MCF 10A (cell line): ENCODE measurements around the gene ADAMTS10. TPM values are rescaled to one million over a fixed set of nuclear protein-coding genes. Genes with fewer than 3 reads are reported as not detected.
"Not testable (repeated sequence)": the region's sequence is repeated elsewhere in the genome, so short reads cannot be mapped to it uniquely, and the experiment has no call there.

ENCODE experiments used
- BruUV-seq: library from RNA; stranded (reverse); fragments of 400-500 nt; replicated peaks from 2 replicates; lab custom pipeline; 2021; lab: Mats Ljungman, UMichigan
- CTCF ChIA-PET: fragments of 300-600 bp; sonication (Branson Sonifier 250); formaldehyde crosslinking; extraction: SDS; loops from one replicate; lab custom pipeline; 2021; ENCODE audit warnings: antibody characterized with exemption, inconsistent platforms; lab: Yijun Ruan, JAX
- POLR2A ChIA-PET: fragments of 300-600, 350-650 bp; sonication (Branson Sonifier 250); formaldehyde crosslinking; extraction: SDS; loops from one replicate; lab custom pipeline; 2020; ENCODE audit warnings: antibody characterized with exemption, inconsistent platforms; lab: Yijun Ruan, JAX
- DNase-seq: peaks from one replicate; pipeline ENCODE4 v3.0.0-alpha.2; 2018; ENCODE audit not compliant: unreplicated experiment
- H3K27ac Mint-ChIP-seq: one replicate; pipeline ENCODE4 v1.8.0; 2022; ENCODE audit warnings: mild to moderate bottlenecking, low read depth, mixed read lengths; ENCODE audit not compliant: unreplicated experiment
- H3K27me3 Mint-ChIP-seq: one replicate; pipeline ENCODE4 v1.8.0; 2022; ENCODE audit warnings: mixed read lengths; ENCODE audit not compliant: insufficient read depth, unreplicated experiment
- H3K36me3 Mint-ChIP-seq: one replicate; pipeline ENCODE4 v1.8.0; 2022; ENCODE audit warnings: mild to moderate bottlenecking, moderate library complexity, mixed read lengths; ENCODE audit not compliant: insufficient read depth, unreplicated experiment
- H3K4me1 Mint-ChIP-seq: one replicate; pipeline ENCODE4 v1.8.0; 2022; ENCODE audit warnings: mixed read lengths; ENCODE audit not compliant: insufficient read depth, unreplicated experiment
- H3K4me3 Mint-ChIP-seq: one replicate; pipeline ENCODE4 v1.8.0; 2022; ENCODE audit warnings: mild to moderate bottlenecking, moderate library complexity, mixed read lengths; ENCODE audit not compliant: unreplicated experiment
- H3K9me3 Mint-ChIP-seq: one replicate; pipeline ENCODE4 v1.8.0; 2022; ENCODE audit warnings: mixed read lengths; ENCODE audit not compliant: unreplicated experiment
- intact Hi-C: fragments of 100-400 bp; cut with micrococcal nuclease; formaldehyde crosslinking; loops from 2 replicates; pipeline ENCODE4 v1.14.1; 2022
- total RNA-seq: library from RNA; stranded (reverse); gene quantifications from 2 replicates; pipeline ENCODE4 v1.2.3, GENCODE V29; 2022
- TF ChIP-seq, protein P1 (sequence below): fragments of 200-600 bp; IDR thresholded peaks from one replicate; pipeline ENCODE4 v1.8.0; 2022; ENCODE audit warnings: antibody characterized with exemption, mild to moderate bottlenecking; ENCODE audit not compliant: unreplicated experiment

ADAMTS10 gene
- total RNA-seq, 1 experiment from 2014 or later: not detected

DNA sequence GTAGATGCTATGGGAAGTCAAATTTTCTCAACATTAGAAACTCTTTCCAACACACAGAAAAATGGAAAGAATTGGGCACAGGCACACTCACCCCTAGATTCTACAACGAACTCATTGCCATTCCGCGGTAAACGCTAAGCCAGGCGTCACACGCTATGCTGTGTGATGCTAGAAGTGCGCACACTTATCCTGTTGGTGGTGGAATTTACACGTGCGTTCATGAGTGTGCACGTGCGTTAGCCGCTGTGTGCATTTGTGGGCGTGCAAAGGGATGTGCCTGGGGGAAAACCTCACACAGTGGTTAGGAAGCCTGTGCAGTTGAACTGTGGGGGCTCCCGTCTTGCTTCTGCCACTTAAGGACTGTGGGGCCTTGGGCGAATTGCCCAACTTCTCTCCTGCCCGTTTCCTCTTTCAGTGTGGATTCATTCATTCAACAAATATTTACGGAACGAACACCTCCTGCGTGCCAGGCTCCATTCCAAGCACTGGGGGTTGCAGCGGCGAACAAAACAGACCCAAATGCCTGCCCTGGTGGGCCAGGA is 27.6 kb upstream of the ADAMTS10 start:
- ChIA-PET POLR2A (no interaction called here), CTCF (interaction anchor here (0.6 kb wide), 1 partner anchor 193 kb away, joined by 3 read pairs; no protein-coding TSS in a partner anchor)
- peak; percentile 27 for DNase-seq
- no TSS peak for BruUV-seq
- TF ChIP-seq, protein P1, sequence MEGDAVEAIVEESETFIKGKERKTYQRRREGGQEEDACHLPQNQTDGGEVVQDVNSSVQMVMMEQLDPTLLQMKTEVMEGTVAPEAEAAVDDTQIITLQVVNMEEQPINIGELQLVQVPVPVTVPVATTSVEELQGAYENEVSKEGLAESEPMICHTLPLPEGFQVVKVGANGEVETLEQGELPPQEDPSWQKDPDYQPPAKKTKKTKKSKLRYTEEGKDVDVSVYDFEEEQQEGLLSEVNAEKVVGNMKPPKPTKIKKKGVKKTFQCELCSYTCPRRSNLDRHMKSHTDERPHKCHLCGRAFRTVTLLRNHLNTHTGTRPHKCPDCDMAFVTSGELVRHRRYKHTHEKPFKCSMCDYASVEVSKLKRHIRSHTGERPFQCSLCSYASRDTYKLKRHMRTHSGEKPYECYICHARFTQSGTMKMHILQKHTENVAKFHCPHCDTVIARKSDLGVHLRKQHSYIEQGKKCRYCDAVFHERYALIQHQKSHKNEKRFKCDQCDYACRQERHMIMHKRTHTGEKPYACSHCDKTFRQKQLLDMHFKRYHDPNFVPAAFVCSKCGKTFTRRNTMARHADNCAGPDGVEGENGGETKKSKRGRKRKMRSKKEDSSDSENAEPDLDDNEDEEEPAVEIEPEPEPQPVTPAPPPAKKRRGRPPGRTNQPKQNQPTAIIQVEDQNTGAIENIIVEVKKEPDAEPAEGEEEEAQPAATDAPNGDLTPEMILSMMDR: no peak
- intact Hi-C loops: no loop called here
- Mint-ChIP-seq H3K4me3 (no peak overlapping the region), H3K36me3 (no peaks in the 10 kb centered on the region), H3K9me3 (no peaks in the 10 kb centered on the region), H3K27ac (no peak overlapping the region), H3K27me3 (no peaks in the 10 kb centered on the region), H3K4me1 (peaks cover 5% of the 10 kb centered on the region)

DNA sequence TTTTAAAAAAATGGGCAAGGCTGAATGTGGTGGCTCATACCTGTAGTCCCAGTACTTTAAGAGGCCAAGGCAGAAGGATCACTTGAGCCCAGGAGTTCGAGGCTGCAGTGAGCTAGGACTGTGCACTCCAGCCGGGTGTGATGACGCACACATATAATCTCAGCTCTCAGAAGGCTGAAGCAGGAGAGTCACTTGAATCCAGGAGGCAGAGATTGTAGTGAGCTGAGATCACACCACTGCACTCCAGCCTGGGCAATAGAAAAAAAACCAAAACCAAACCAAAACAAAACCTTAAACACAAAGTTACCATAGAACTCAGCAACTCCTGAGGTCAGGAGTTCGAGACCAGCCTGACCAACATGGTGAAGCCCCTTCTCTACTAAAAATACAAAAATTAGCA is 26.6 kb upstream of the ADAMTS10 start:
- DNase-seq, H3K27me3 Mint-ChIP-seq, H3K27ac Mint-ChIP-seq, H3K9me3 Mint-ChIP-seq, BruUV-seq, intact Hi-C loops, H3K36me3 Mint-ChIP-seq, H3K4me1 Mint-ChIP-seq, H3K4me3 Mint-ChIP-seq: not testable (repeated sequence)
- POLR2A ChIA-PET: interaction anchor here (0.6 kb wide), 1 partner anchor 12 kb away, joined by 6 read pairs; no protein-coding TSS in a partner anchor
- CTCF ChIA-PET: interaction anchor here (1.1 to 1.3 kb wide), 3 partner anchors 17 to 58 kb away, joined by 4 to 8 read pairs (median 4); no protein-coding TSS in a partner anchor

DNA sequence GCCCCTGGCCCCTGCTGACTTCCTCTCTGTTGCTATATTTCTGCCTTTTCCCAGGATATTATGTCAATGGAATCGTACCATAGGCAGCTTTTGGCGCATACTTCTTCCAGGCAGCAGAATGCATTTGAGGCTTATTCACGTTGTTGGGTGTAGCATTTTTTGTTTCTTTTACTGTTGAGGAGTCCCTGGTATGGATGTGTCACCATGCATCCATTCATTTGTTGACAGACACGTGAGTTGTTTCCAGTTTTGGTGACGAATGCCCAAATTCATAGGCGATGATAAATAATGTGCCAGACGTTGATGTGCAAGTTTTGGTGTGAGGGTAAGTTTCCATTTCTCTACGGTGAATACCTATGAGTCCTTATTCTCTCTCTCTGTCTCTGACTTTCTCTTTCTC is 24.9 kb upstream of the ADAMTS10 start:
- ChIA-PET CTCF (interaction anchor here (0.6 kb wide), 1 partner anchor 261 kb away, joined by 3 read pairs; no protein-coding TSS in a partner anchor), POLR2A (no interaction called here)
- Mint-ChIP-seq H3K4me3 (no peak overlapping the region), H3K36me3 (no peaks in the 10 kb centered on the region), H3K27ac (no peak overlapping the region), H3K9me3 (no peaks in the 10 kb centered on the region), H3K4me1 (peaks cover 5% of the 10 kb centered on the region), H3K27me3 (no peaks in the 10 kb centered on the region)
- peak; percentile 14 for DNase-seq
- BruUV-seq: no TSS peak
- TF ChIP-seq, protein P1: no peak
- intact Hi-C loops: no loop called here

DNA sequence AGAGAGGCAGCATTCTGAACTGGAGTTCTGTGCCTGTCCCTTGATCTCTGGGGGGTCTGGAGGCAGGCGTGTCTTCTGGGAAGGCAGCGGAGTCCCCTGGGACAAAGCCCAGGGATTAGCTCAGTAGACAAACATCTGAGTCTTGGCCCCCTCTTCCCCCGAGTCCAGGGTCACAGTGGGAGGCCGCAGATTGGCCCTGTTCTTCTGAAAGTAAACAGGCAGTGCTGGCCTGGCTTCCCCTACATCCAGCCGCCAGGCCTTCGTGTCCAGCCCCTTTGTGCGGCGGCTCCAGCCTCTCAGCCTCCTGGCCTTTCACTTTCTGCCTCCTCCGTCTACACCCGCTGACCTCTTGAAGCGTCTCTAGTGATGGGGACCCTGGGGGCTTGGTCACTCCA is 20.9 kb upstream of the ADAMTS10 start:
- H3K4me1 Mint-ChIP-seq: no peaks in the 10 kb centered on the region

More for the DNA sequence above, 20.9 kb upstream of the ADAMTS10 start:
- Mint-ChIP-seq H3K27me3 (no peaks in the 10 kb centered on the region), H3K4me3 (no peak overlapping the region), H3K9me3 (no peaks in the 10 kb centered on the region), H3K36me3 (no peaks in the 10 kb centered on the region), H3K27ac (no peak overlapping the region)
- TF ChIP-seq, protein P1: no peak
- CTCF ChIA-PET: no interaction called here
- no peak for DNase-seq
- intact Hi-C loops: no loop called here
- BruUV-seq: no TSS peak
- POLR2A ChIA-PET: no interaction called here
